GM23248 (cell line): ENCODE results near the gene PDE4B.

Experiments used
- EZH2 ChIP-seq: fragments of 200-600 bp; sonication (generic); IDR thresholded peaks from 2 replicates; pipeline ENCODE4 v1.6.1; 2018; ENCODE audit warnings: antibody characterized with exemption, mild to moderate bottlenecking; ENCODE audit not compliant: insufficient read depth, poor library complexity, severe bottlenecking
- EZH2phosphoT487 ChIP-seq: fragments of 200-600 bp; sonication (generic); IDR thresholded peaks from 2 replicates; pipeline ENCODE4 v1.6.1; 2018; ENCODE audit warnings: antibody characterized with exemption, moderate library complexity, mild to moderate bottlenecking, low read depth; ENCODE audit not compliant: insufficient read depth

- TF ChIP-seq EZH2 = no peak
- no peak for TF ChIP-seq EZH2phosphoT487
These were observed 524.5 kb downstream of the PDE4B start for GRCh38 chr1:66317248-66317515.
